Lower lobe of right lung (tissue), 2 donors: ENCODE results near the gene TPM3. TPM values are rescaled to one million over a fixed set of nuclear protein-coding genes. Genes with fewer than 3 reads are reported as not detected.
"Not testable (repeated sequence)": the region's sequence is repeated elsewhere in the genome, so short reads cannot be mapped to it uniquely, and the experiment has no call there.

Experiments
- ATAC-seq, 2 donors: fragments of 200-7000 bp; cut with Tn5 transposase; one replicate each; pipeline ENCODE4 v1.9.1; 2020 to 2022; ENCODE audit warnings: mild to moderate bottlenecking in 2 of 2, moderate library complexity in 2 of 2
- DNase-seq: peaks from one replicate; pipeline ENCODE4 v3.0.0-alpha.2; 2020
- H3K27ac ChIP-seq: fragments of 200-600 bp; one replicate; pipeline ENCODE4 v1.8.0; 2022
- H3K27me3 ChIP-seq: fragments of 200-600 bp; one replicate; pipeline ENCODE4 v1.8.0; 2022; ENCODE audit warnings: low read depth
- H3K36me3 ChIP-seq: fragments of 200-600 bp; one replicate; pipeline ENCODE4 v1.8.0; 2022; ENCODE audit warnings: mild to moderate bottlenecking
- H3K4me1 ChIP-seq: fragments of 200-600 bp; one replicate; pipeline ENCODE4 v1.8.0; 2022
- H3K4me3 ChIP-seq: fragments of 200-600 bp; one replicate; pipeline ENCODE4 v1.8.0; 2022; ENCODE audit warnings: mild to moderate bottlenecking
- H3K9me3 ChIP-seq: fragments of 200-600 bp; one replicate; pipeline ENCODE4 v1.8.0; 2022
- intact Hi-C: fragments of 100-400 bp; cut with DNase I; formaldehyde crosslinking; loops from one replicate; pipeline ENCODE4 v1.11.0; 2022
- total RNA-seq: library from RNA; stranded (reverse); fragmentation: NEBNext Ultra II Directional; extraction: Animal tissue kit (Norgen Biotek cat#: 25700); gene quantifications from one replicate; pipeline ENCODE4 v1.2.1, GENCODE V29; 2021
- TF ChIP-seq, protein P1 (sequence below): fragments of 200-600 bp; IDR thresholded peaks from one replicate; pipeline ENCODE4 v1.8.0; 2022; ENCODE audit warnings: antibody characterized with exemption, mild to moderate bottlenecking
- donor health status: DM: no; HTN: yes; CAD: no; lungs with severe emphysema.

Gene TPM3
- total RNA-seq, 1 donor from 2014 or later = 334 TPM

DNA sequence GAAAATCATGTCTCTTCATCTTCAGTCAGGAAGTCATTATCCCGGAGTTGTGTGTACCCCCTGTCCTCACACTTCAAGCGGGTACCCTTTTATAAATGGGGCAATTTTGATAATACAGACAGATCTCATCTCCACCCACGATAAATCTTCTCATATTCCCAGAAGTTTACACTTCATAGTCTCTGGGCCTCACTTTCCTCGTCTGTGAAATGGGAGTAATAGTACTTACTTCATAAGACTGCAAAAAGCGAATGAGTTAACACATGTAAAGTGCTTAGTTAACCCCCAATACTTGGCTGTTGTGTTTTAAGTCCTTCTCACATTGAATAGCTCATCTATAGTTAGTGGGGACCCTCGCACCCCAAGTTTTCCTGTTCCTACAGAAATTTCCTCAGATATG lies 37.8 kb downstream of the TPM3 start:
- no peaks in the 10 kb centered on the region for H3K27me3 ChIP-seq
- H3K9me3 ChIP-seq = no peaks in the 10 kb centered on the region
- TF ChIP-seq, protein P1, sequence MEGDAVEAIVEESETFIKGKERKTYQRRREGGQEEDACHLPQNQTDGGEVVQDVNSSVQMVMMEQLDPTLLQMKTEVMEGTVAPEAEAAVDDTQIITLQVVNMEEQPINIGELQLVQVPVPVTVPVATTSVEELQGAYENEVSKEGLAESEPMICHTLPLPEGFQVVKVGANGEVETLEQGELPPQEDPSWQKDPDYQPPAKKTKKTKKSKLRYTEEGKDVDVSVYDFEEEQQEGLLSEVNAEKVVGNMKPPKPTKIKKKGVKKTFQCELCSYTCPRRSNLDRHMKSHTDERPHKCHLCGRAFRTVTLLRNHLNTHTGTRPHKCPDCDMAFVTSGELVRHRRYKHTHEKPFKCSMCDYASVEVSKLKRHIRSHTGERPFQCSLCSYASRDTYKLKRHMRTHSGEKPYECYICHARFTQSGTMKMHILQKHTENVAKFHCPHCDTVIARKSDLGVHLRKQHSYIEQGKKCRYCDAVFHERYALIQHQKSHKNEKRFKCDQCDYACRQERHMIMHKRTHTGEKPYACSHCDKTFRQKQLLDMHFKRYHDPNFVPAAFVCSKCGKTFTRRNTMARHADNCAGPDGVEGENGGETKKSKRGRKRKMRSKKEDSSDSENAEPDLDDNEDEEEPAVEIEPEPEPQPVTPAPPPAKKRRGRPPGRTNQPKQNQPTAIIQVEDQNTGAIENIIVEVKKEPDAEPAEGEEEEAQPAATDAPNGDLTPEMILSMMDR = no peak
- ATAC-seq (no peak), DNase-seq (no peak)
- H3K4me3 ChIP-seq = peak overlapping the region; percentile 60
- peaks cover 30% of the 10 kb centered on the region for H3K36me3 ChIP-seq
- peak overlapping the region; percentile 94 for H3K27ac ChIP-seq
- H3K4me1 ChIP-seq = peaks cover 52% of the 10 kb centered on the region
- intact Hi-C loops = no loop called here

DNA sequence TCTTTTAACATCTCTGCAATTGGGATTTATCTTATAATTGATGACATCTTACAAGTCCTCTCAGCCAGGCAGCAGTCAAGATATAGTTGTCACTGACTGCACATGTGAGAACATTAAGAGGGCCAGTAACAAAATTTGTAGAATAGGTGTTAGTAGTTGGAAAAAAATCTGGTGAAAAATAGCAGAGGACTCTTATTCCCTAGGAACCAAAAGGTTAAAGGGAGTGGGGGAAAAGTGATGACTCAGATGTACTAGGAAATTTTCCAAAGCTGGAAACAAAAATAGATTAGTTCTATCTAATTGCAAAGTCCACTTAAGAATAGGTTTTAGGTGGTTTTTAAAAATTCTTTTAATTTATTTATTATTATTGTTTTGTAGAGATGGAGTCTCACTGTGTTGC lies 40.6 kb downstream of the TPM3 start:
- ATAC-seq (no peak), DNase-seq (no peak)
- no peak overlapping the region for H3K27ac ChIP-seq
- H3K9me3 ChIP-seq = no peaks in the 10 kb centered on the region
- H3K4me3 ChIP-seq = no peak overlapping the region
- H3K4me1 ChIP-seq = peaks cover 37% of the 10 kb centered on the region
- intact Hi-C loops = no loop called here
- TF ChIP-seq, protein P1 = no peak
- H3K36me3 ChIP-seq = peaks cover 6% of the 10 kb centered on the region
- H3K27me3 ChIP-seq = no peaks in the 10 kb centered on the region

DNA sequence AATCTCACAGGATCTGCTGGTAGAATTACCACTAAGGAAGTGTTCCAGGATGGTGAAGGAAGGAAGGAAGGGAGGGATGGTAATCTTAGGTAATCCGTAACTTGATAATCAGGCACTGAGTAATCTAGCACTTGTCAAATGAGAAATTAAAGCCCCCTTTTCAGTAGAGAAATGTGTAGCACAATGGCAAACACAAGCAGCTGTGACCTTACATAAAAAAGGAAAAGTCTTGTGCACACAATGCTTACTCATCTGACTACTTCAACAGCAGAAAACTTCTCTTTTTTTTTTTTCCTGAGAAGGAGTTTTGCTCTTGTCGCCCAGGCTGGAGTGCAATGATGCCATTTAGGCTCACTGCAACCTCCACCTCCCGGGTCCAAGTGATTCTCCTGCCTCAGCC lies 43.1 kb downstream of the TPM3 start:
- Histone ChIP-seq H3K9me3 (no peaks in the 10 kb centered on the region), H3K4me1 (peaks cover 13% of the 10 kb centered on the region), H3K27me3 (no peaks in the 10 kb centered on the region), H3K27ac (no peak overlapping the region), H3K36me3 (no peaks in the 10 kb centered on the region), H3K4me3 (no peak overlapping the region)
- intact Hi-C loops = no loop called here
- ATAC-seq = no peak
- DNase-seq = no peak
- TF ChIP-seq, protein P1 = no peak

DNA sequence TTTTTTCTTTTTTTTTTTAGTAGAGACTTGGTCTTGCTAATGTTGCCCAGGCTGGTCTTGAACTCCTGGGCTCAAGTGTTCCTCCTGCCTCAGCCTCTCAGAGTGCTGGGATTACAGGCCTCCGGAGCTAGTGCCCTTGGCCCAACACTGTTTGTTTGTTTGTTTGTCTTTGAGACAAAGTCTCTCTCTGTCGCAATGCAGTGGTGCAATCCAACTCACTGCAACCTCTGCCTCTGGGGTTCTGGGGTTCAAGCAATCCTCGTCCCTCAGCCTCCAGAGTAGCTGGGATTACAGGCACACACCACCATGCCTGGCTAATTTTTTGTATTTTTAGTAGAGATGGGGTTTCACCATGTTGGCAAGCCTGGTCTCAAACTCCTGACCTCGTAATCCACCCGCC lies 44.4 kb downstream of the TPM3 start:
- H3K36me3 ChIP-seq, H3K27ac ChIP-seq, H3K4me1 ChIP-seq, DNase-seq, intact Hi-C loops, H3K27me3 ChIP-seq, ATAC-seq, H3K4me3 ChIP-seq, H3K9me3 ChIP-seq: not testable (repeated sequence)

DNA sequence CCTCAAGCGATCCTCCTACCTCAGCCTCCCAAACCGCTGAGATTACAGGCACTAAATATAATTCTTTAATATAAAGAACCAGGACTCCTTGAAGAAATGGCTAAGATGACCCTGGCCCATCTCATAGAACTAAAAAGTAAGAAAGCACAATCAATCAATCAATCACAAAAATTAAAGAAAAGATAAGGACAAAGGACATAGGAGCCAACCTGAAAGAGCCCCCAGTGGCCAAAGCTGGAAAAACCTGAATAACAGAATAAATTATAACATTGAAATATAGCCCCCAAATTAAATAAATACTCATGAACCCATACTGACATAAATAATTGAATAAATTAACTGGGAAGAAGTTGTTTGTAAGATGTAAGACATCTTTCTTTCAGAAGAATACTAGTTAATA lies 45.9 kb downstream of the TPM3 start:
- Histone ChIP-seq H3K27ac (no peak overlapping the region), H3K36me3 (no peaks in the 10 kb centered on the region), H3K27me3 (no peaks in the 10 kb centered on the region), H3K4me1 (peaks cover 8% of the 10 kb centered on the region), H3K4me3 (no peak overlapping the region), H3K9me3 (no peaks in the 10 kb centered on the region)
- DNase-seq (no peak), ATAC-seq (no peak)
- intact Hi-C loops = no loop called here
- TF ChIP-seq, protein P1 = peak; percentile 20

DNA sequence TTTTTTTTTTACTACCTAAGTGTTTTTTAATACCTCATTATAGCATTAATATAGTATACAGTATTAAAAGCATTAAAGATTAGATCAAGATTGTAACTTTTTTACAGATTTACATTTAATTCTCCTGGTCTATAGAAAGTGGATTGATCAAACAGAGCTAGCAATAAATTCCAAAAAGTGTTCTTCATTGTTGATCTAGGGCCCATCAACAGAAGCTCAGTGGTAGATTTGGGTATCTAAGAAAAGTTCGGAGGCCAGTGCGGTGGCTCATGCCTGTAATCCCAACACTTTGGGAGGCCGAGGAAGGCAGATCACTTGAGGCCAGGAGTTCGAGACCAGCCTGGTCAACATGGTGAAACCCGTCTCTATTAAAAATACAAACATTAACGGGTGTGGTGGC lies 49.5 kb downstream of the TPM3 start:
- TF ChIP-seq, protein P1 = no peak
- no peaks in the 10 kb centered on the region for H3K9me3 ChIP-seq
- no peak overlapping the region for H3K27ac ChIP-seq
- DNase-seq (no peak), ATAC-seq (no peak)
- intact Hi-C loops = no loop called here
- no peaks in the 10 kb centered on the region for H3K36me3 ChIP-seq
- no peaks in the 10 kb centered on the region for H3K4me1 ChIP-seq
- no peak overlapping the region for H3K4me3 ChIP-seq
- no peaks in the 10 kb centered on the region for H3K27me3 ChIP-seq
